Measurements from ENCODE around the gene GNG8. TPM values are rescaled to one million over a fixed set of nuclear protein-coding genes. Genes with fewer than 3 reads are reported as not detected.

The GNG8 gene
- total RNA-seq, 1 experiment from 2014 or later, result not detected

DNA sequence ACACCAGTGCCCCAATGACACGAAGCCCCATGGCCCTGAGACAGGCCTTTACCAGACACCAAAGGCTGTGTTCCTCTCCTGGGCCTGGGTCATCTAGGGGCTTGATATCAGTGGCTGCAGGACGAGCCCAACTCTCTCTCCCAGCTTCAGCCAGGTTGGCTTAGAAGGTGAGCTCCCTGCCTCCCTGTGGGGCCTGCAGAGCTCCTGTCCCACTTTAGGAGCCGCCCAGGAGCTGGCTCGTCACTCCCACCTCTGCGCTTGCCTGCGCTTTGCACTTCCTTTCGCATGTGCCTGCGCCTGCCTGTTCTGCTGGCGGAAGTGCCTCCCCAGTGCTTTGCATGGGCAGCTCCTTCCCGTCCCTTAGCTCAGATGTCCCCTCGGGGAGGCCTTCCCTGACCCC, 30.0 kb downstream of the GNG8 start:
- Histone ChIP-seq H3K27ac (ENCODE audit: low read depth, low read length) (peak overlapping the region; percentile 9; the same call in 1 of the 2 replicates), H2AFZ (ENCODE audit: low read depth, low read length, poor library complexity, severe bottlenecking) (no peak overlapping the region), H3K4me1 (ENCODE audit: control insufficient read depth in 1 of 2, insufficient read depth in 2 of 2, low read length in 2 of 2) (peaks cover 14 to 19% of the 10 kb centered on the region in 2 experiments), H3K27me3 (ENCODE audit: insufficient read depth, low read length) (no peaks in the 10 kb centered on the region), H3K79me2 (ENCODE audit: insufficient read depth, low read length) (peaks cover 63% of the 10 kb centered on the region), H3K4me2 (ENCODE audit: low read length) (no peak overlapping the region), H3K9me2 (ENCODE audit: insufficient read depth) (no peaks in the 10 kb centered on the region), H3K4me3 (replicated peaks in 1 of 2; ENCODE audit: low read depth in 1 of 2, low read length in 2 of 2) (no peak overlapping the region), H3K9ac (ENCODE audit: low read length) (no peak overlapping the region), H4K20me1 (ENCODE audit: insufficient read depth) (no peaks in the 10 kb centered on the region), H3K36me3 (ENCODE audit: control insufficient read depth in 1 of 2, insufficient read depth in 2 of 2, low read length in 2 of 2) (peaks cover 36 to 37% of the 10 kb centered on the region in 2 experiments), H3K9me3 (ENCODE audit: control insufficient read depth in 1 of 2, insufficient read depth in 1 of 2, low read depth in 1 of 2, low read length in 2 of 2) (no peaks in the 10 kb centered on the region)
- ChIA-PET RAD21 (ENCODE audit: low non-redundant PET in 1 of 2, low total read pairs in 2 of 2, uncharacterized antibody in 2 of 2, unreplicated experiment in 2 of 2) (no interaction called here), POLR2A (no interaction called here), CTCF (interaction anchor here (1.6 to 2.4 kb wide), 2 partner anchors 8 to 11 kb away, joined by 4 to 8 read pairs; no protein-coding TSS in a partner anchor)
- ATAC-seq (no peak), DNase-seq (ENCODE audit: low read depth, low spot score) (no peak)
- no TSS peak for BruUV-seq (replicated peaks)
- TF ChIP-seq TCF7L2 (IDR thresholded peaks at IDR 0.05; ENCODE audit: borderline replicate concordance, extremely low read depth, insufficient read depth, insufficient read length), result no peak
- TF ChIP-seq SRF (IDR thresholded peaks at IDR 0.05; ENCODE audit: low read depth), result no peak
- TF ChIP-seq ZNF274 (IDR thresholded peaks at IDR 0.05; ENCODE audit: low read depth, low read length), result no peak
- TF ChIP-seq, protein P1, sequence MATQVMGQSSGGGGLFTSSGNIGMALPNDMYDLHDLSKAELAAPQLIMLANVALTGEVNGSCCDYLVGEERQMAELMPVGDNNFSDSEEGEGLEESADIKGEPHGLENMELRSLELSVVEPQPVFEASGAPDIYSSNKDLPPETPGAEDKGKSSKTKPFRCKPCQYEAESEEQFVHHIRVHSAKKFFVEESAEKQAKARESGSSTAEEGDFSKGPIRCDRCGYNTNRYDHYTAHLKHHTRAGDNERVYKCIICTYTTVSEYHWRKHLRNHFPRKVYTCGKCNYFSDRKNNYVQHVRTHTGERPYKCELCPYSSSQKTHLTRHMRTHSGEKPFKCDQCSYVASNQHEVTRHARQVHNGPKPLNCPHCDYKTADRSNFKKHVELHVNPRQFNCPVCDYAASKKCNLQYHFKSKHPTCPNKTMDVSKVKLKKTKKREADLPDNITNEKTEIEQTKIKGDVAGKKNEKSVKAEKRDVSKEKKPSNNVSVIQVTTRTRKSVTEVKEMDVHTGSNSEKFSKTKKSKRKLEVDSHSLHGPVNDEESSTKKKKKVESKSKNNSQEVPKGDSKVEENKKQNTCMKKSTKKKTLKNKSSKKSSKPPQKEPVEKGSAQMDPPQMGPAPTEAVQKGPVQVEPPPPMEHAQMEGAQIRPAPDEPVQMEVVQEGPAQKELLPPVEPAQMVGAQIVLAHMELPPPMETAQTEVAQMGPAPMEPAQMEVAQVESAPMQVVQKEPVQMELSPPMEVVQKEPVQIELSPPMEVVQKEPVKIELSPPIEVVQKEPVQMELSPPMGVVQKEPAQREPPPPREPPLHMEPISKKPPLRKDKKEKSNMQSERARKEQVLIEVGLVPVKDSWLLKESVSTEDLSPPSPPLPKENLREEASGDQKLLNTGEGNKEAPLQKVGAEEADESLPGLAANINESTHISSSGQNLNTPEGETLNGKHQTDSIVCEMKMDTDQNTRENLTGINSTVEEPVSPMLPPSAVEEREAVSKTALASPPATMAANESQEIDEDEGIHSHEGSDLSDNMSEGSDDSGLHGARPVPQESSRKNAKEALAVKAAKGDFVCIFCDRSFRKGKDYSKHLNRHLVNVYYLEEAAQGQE (IDR thresholded peaks at IDR 0.05; ENCODE audit: low read depth), result no peak
- no peak for TF ChIP-seq EGR1 (IDR thresholded peaks at IDR 0.05; ENCODE audit: low read depth)
- TF ChIP-seq, protein P2, sequence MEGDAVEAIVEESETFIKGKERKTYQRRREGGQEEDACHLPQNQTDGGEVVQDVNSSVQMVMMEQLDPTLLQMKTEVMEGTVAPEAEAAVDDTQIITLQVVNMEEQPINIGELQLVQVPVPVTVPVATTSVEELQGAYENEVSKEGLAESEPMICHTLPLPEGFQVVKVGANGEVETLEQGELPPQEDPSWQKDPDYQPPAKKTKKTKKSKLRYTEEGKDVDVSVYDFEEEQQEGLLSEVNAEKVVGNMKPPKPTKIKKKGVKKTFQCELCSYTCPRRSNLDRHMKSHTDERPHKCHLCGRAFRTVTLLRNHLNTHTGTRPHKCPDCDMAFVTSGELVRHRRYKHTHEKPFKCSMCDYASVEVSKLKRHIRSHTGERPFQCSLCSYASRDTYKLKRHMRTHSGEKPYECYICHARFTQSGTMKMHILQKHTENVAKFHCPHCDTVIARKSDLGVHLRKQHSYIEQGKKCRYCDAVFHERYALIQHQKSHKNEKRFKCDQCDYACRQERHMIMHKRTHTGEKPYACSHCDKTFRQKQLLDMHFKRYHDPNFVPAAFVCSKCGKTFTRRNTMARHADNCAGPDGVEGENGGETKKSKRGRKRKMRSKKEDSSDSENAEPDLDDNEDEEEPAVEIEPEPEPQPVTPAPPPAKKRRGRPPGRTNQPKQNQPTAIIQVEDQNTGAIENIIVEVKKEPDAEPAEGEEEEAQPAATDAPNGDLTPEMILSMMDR (IDR thresholded peaks at IDR 0.05 in 2 of 3, conservative IDR thresholded peaks at IDR 0.05 in 1 of 3; ENCODE audit: borderline replicate concordance in 1 of 3, insufficient read depth in 1 of 3, low read depth in 2 of 3, low read length in 2 of 3), result no peak
- TF ChIP-seq FOSL1 (IDR thresholded peaks at IDR 0.05; ENCODE audit: low read depth), result no peak
- intact Hi-C loops (cut with micrococcal nuclease), result no loop called here

All from HCT116 (cell line).